ENCODE results near the gene IPP. TPM values are rescaled to one million over a fixed set of nuclear protein-coding genes. Genes with fewer than 3 reads are reported as not detected.

IPP gene
- total and polyA plus RNA-seq, 2 of the 8 experiments (the other 6 are each of a cell fraction or from before 2014, with no cell fraction given): 1.4 to 5.6 TPM

DNA sequence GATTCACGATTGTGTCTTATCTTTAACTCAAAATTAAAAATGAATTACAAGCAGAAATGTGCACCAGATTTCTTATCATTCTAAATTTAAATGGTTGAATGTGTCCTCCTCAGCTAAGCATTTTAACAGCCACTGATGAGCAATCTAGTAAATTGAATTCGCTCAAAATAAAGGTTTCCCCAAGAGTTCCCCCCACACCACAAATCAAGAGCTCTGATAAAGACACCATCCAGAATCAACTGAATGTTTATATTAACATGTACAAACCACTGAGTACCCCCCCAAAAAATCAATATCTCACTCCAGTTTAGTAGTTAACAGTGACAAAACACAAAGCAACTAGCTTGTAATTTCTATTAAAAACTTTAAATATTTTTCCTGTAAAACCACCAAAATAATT, 66.1 kb downstream of the IPP start (continued):
- TF ChIP-seq RNF2 (IDR thresholded peaks at IDR 0.05; ENCODE audit: borderline replicate concordance, low read depth, low read length, missing control alignments, poor library complexity, severe bottlenecking): no peak
- no peak for TF ChIP-seq CHD2 (IDR thresholded peaks at IDR 0.05; ENCODE audit: low read length)
- TF ChIP-seq TEAD4 (IDR thresholded peaks at IDR 0.05; ENCODE audit: low read depth, low read length): no peak
- no peak for TF ChIP-seq KDM1A (IDR thresholded peaks at IDR 0.05; ENCODE audit: borderline replicate concordance, low read length)
- no peak for TF ChIP-seq POU5F1 (IDR thresholded peaks at IDR 0.05; ENCODE audit: low read depth, low read length)
- TF ChIP-seq SIX5 (IDR thresholded peaks at IDR 0.05; ENCODE audit: low read depth, low read length): no peak
- TF ChIP-seq NRF1 (IDR thresholded peaks at IDR 0.05; ENCODE audit: low read depth, low read length): no peak
- no peak for TF ChIP-seq EP300 (IDR thresholded peaks at IDR 0.05; ENCODE audit: borderline replicate concordance in 1 of 2, low read depth in 2 of 2, low read length in 2 of 2)
